Activated CD8-positive, alpha-beta T cell treated with anti-CD3 and anti-CD28 coated beads for 36 hours (primary cell): ENCODE data around the gene GPAT3. TPM values are rescaled to one million over a fixed set of nuclear protein-coding genes. Genes with fewer than 3 reads are reported as not detected.
A peak's percentile ranks its signal among the peaks of the same experiment; 100 is the strongest.
"Not testable (repeated sequence)": the region's sequence is repeated elsewhere in the genome, so short reads cannot be mapped to it uniquely, and the experiment has no call there.

Source experiments
- ATAC-seq: fragments of 200-7000 bp; cut with Tn5 transposase; one replicate; pipeline ENCODE4 v1.10.0; 2021; ENCODE audit warnings: mild to moderate bottlenecking, moderate library complexity
- CTCF ChIA-PET: fragments of 350-600 bp; sonication (Branson Sonifier 250); formaldehyde crosslinking; loops from one replicate; lab custom pipeline; 2021; ENCODE audit warnings: antibody characterized with exemption; lab: Charles Lee
- POLR2A ChIA-PET: fragments of 350-600 bp; sonication (Branson Sonifier 250); formaldehyde crosslinking; loops from one replicate; lab custom pipeline; 2021; ENCODE audit warnings: antibody characterized with exemption; lab: Charles Lee
- DNase-seq: peaks from one replicate; pipeline ENCODE4 v3.0.0-alpha.2; 2020
- H3K27ac Mint-ChIP-seq: one replicate; pipeline ENCODE4 v1.8.0; 2021; ENCODE audit warnings: mild to moderate bottlenecking, mixed read lengths
- H3K27me3 Mint-ChIP-seq: one replicate; pipeline ENCODE4 v1.8.0; 2021; ENCODE audit warnings: mixed read lengths
- H3K36me3 Mint-ChIP-seq: one replicate; pipeline ENCODE4 v1.8.0; 2021; ENCODE audit warnings: low read depth, mixed read lengths
- H3K4me1 Mint-ChIP-seq: one replicate; pipeline ENCODE4 v1.8.0; 2021; ENCODE audit warnings: low read depth, mixed read lengths
- H3K4me3 Mint-ChIP-seq: one replicate; pipeline ENCODE4 v1.8.0; 2021; ENCODE audit warnings: mild to moderate bottlenecking, moderate library complexity, mixed read lengths
- H3K9me3 Mint-ChIP-seq: one replicate; pipeline ENCODE4 v1.8.0; 2021; ENCODE audit warnings: mixed read lengths
- CTCF ChIP-seq: fragments of 200-600 bp; IDR thresholded peaks from one replicate; pipeline ENCODE4 v1.8.0; 2022; ENCODE audit warnings: antibody characterized with exemption, mild to moderate bottlenecking
- intact Hi-C: fragments of 100-400 bp; cut with micrococcal nuclease; formaldehyde crosslinking; loops from one replicate; pipeline ENCODE4 v1.10.0; 2022
- total RNA-seq, 2 experiments: library from RNA; stranded (reverse); gene quantifications; one replicate each; pipeline ENCODE4 v1.2.3, GENCODE V29; 2021

Gene GPAT3
- total RNA-seq, 2 experiments from 2014 or later = 1.6 to 2.7 TPM

- ATAC-seq (no peak), DNase-seq (no peak)
- intact Hi-C loops = no loop called here
- TF ChIP-seq CTCF = no peak
- H3K27me3 Mint-ChIP-seq = no peaks in the 10 kb centered on the region
- ChIA-PET POLR2A (interaction anchor here (1.4 kb wide), 1 partner anchor 12 kb away, joined by 5 read pairs; no protein-coding TSS in a partner anchor), CTCF (interaction anchor here (1.0 to 2.0 kb wide), 3 partner anchors 8 to 146 kb away, joined by 4 to 9 read pairs (median 7); no protein-coding TSS in a partner anchor)
- H3K36me3 Mint-ChIP-seq = no peaks in the 10 kb centered on the region
- H3K4me1 Mint-ChIP-seq = no peaks in the 10 kb centered on the region
- no peak overlapping the region for H3K27ac Mint-ChIP-seq
- no peaks in the 10 kb centered on the region for H3K9me3 Mint-ChIP-seq
- H3K4me3 Mint-ChIP-seq = no peak overlapping the region
Observed at GRCh38 chr4:83498187-83498586, 37.7 kb upstream of the GPAT3 start.

GRCh38 chr4:83501671-83502070, 34.2 kb upstream of the GPAT3 start:
- H3K27ac Mint-ChIP-seq, H3K36me3 Mint-ChIP-seq, H3K27me3 Mint-ChIP-seq, H3K4me3 Mint-ChIP-seq, H3K9me3 Mint-ChIP-seq, intact Hi-C loops, ATAC-seq, DNase-seq: not testable (repeated sequence)
- ChIA-PET CTCF (interaction anchor here (0.6 kb wide), 1 partner anchor 71 kb away, joined by 4 read pairs; no protein-coding TSS in a partner anchor), POLR2A (interaction anchor here (0.5 kb wide), 1 partner anchor 26 kb away, joined by 3 read pairs; no protein-coding TSS in a partner anchor)
- H3K4me1 Mint-ChIP-seq = peaks cover 12% of the 10 kb centered on the region

- H3K27me3 Mint-ChIP-seq = no peaks in the 10 kb centered on the region
- H3K27ac Mint-ChIP-seq = peak overlapping the region; percentile 3
- ChIA-PET POLR2A (no interaction called here), CTCF (interaction anchor here (1.1 to 2.3 kb wide), 4 partner anchors 22 to 141 kb away, joined by 3 to 7 read pairs (median 3); no protein-coding TSS in a partner anchor)
- DNase-seq = peak; percentile 30
- ATAC-seq = peak; percentile 47
- H3K4me1 Mint-ChIP-seq = peaks cover 12% of the 10 kb centered on the region
- intact Hi-C loops = no loop called here
- no peak overlapping the region for H3K4me3 Mint-ChIP-seq
- TF ChIP-seq CTCF = no peak
- no peaks in the 10 kb centered on the region for H3K9me3 Mint-ChIP-seq
- no peaks in the 10 kb centered on the region for H3K36me3 Mint-ChIP-seq
Observed at GRCh38 chr4:83503974-83504373, 31.9 kb upstream of the GPAT3 start.

- Mint-ChIP-seq H3K27ac (peak overlapping the region; percentile 3), H3K4me1 (peaks cover 12% of the 10 kb centered on the region), H3K9me3 (no peaks in the 10 kb centered on the region), H3K4me3 (no peak overlapping the region), H3K36me3 (no peaks in the 10 kb centered on the region), H3K27me3 (no peaks in the 10 kb centered on the region)
- TF ChIP-seq CTCF = no peak
- POLR2A ChIA-PET = interaction anchor here (0.6 kb wide), 1 partner anchor 937 kb away, joined by 5 read pairs; no protein-coding TSS in a partner anchor
- CTCF ChIA-PET = interaction anchor here (1.1 to 2.3 kb wide), 3 partner anchors 22 to 136 kb away, joined by 3 to 7 read pairs (median 3); no protein-coding TSS in a partner anchor
- ATAC-seq (no peak), DNase-seq (no peak)
- intact Hi-C loops = no loop called here
Observed at GRCh38 chr4:83504503-83504902, 31.4 kb upstream of the GPAT3 start.

GRCh38 chr4:83504996-83505395, 30.9 kb upstream of the GPAT3 start:
- DNase-seq = no peak
- Mint-ChIP-seq H3K9me3 (no peaks in the 10 kb centered on the region), H3K27ac (peak overlapping the region; percentile 3), H3K36me3 (no peaks in the 10 kb centered on the region), H3K4me3 (no peak overlapping the region), H3K27me3 (no peaks in the 10 kb centered on the region), H3K4me1 (peaks cover 12% of the 10 kb centered on the region)
- no peak for TF ChIP-seq CTCF
- intact Hi-C loops = no loop called here
- ChIA-PET CTCF (interaction anchor here (1.1 to 2.3 kb wide), 2 partner anchors 134 to 136 kb away, joined by 3 to 7 read pairs; no protein-coding TSS in a partner anchor), POLR2A (interaction anchor here (0.6 kb wide), 2 partner anchors 10 to 937 kb away, joined by 3 to 5 read pairs; no protein-coding TSS in a partner anchor)
- ATAC-seq = no peak
